WTC11 (cell line): ENCODE data around the gene FMNL1.

Source experiments
- ATF2 ChIP-seq: sonication (generic); formaldehyde crosslinking; IDR thresholded peaks from 2 replicates; pipeline ENCODE4 v1.8.1; 2022; ENCODE audit warnings: low read depth, missing genetic modification reagents, borderline replicate concordance
- ATF3 ChIP-seq: sonication (generic); formaldehyde crosslinking; conservative IDR thresholded peaks from 2 replicates; pipeline ENCODE4 v1.8.1; 2022; ENCODE audit warnings: mild to moderate bottlenecking, missing genetic modification reagents
- CTCF ChIP-seq: fragments of 200-600 bp; IDR thresholded peaks from 2 replicates; pipeline ENCODE4 v1.8.0; 2022; ENCODE audit warnings: antibody characterized with exemption
- NFYB ChIP-seq: sonication (generic); formaldehyde crosslinking; conservative IDR thresholded peaks from 2 replicates; pipeline ENCODE4 v1.8.0; 2022; ENCODE audit warnings: low read depth, missing genetic modification reagents
- ZSCAN18 ChIP-seq: fragments of 250-450 bp; sonication (Bioruptor Pico); IDR thresholded peaks from 2 replicates; pipeline ENCODE4 v2.1.2; 2022; ENCODE audit warnings: mild to moderate bottlenecking, moderate library complexity

GRCh38 chr17:45246338-45246737, 24.7 kb downstream of the FMNL1 start:
- TF ChIP-seq ZSCAN18 (CRISPR knock-in tag) = no peak
- no peak for TF ChIP-seq ATF2 (CRISPR knock-in tag)
- no peak for TF ChIP-seq CTCF
- no peak for TF ChIP-seq NFYB
- no peak for TF ChIP-seq ATF3 (CRISPR knock-in tag)
